SK-N-MC (cell line): ENCODE results near the gene ADAMTS4.

Experiments used
- EZH2 ChIP-seq: fragments of 200-600 bp; sonication (generic); IDR thresholded peaks from one replicate; pipeline ENCODE4 v1.6.1; 2017; ENCODE audit warnings: antibody characterized with exemption
- FOXP2 ChIP-seq: optimal IDR thresholded peaks from 2 replicates; pipeline ENCODE3; 2011; ENCODE audit warnings: mild to moderate bottlenecking, moderate library complexity; ENCODE audit not compliant: insufficient read depth; ENCODE audit errors: extremely low read length, control extremely low read depth
- POLR2AphosphoS5 ChIP-seq: IDR thresholded peaks from 2 replicates; pipeline ENCODE4 v1.6.1; 2012; ENCODE audit warnings: mild to moderate bottlenecking, low read depth, low read length, borderline replicate concordance

- TF ChIP-seq EZH2: no peak
- no peak for TF ChIP-seq POLR2AphosphoS5
- TF ChIP-seq FOXP2: no peak
Observed at GRCh38 chr1:161145832-161146231, 53.0 kb downstream of the ADAMTS4 start.
